Superior temporal gyrus (tissue), 1 donor: ENCODE measurements around the gene NRP2.

Experiments used
- DNase-seq: peaks from one replicate; pipeline ENCODE4 v3.0.0-alpha.2; 2016; ENCODE audit errors: extremely low spot score

Gene NRP2

DNA sequence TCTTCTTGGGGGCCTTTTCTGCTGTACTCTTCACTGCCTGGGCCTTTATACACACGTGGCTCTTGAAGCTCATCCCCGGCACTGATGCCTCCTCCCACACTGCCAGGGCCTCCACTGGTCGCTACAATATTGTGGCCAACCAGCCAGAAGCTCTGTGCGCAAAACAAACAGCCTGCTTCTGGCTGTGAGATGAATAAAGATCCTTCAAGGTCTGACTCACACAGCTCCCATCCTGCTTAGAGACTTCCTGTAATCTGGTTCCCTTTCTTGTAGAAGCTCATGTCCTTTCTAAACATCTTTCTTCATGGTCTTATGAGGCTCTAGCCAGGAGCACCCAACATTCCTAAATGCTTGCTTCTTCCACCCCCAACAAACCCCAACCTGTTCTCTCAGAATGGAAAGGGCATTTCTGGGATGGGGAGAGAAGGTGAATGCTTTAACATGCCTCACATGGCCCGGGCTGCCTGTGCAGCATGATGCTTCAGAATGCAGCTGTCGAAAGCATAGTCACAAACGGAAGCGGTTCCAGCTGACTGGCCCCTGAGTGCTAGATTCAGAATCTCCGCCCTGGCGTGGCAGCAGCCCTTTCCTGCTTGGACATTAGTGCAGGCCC is 24.6 kb downstream of the NRP2 start:
- DNase-seq, result no peak

DNA sequence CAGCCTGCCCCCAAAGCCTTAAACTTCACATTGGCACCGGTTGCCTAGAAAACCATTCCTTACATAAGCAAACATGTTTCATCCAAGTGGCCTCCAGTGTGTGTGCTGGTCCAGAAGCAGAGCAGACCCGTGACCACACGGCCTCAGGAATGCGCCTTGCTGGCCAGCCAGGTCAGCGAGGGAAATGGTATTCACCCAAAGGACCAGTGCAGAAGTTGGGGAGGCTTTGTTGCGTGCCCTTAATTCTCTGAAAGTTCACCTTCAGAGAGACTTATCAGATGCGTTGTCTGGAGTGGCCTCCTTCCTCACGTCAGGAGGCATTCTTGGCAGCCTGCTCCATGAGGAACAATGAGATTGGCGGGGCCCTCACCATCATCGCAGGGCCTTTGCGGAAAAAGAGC is 25.9 kb downstream of the NRP2 start:
- no peak for DNase-seq

DNA sequence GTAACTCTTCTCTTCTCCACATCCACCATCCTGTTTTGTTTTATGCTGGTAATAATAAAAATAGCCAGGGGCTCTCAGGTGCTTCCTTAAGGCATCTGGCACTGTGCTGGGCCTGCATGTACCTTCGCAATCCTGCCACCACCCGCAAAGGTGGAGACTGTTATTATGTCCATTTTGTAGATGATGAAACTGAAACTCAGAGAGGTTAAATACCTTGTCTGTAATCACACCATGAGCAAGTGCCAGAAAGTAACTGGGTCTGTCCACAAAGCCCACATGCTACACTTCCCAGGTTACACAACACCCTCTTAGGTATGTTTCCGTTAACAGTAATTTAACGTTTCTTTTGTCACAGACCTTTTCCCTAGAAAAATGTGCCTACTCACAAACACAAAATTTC is 27.0 kb downstream of the NRP2 start:
- no peak for DNase-seq

DNA sequence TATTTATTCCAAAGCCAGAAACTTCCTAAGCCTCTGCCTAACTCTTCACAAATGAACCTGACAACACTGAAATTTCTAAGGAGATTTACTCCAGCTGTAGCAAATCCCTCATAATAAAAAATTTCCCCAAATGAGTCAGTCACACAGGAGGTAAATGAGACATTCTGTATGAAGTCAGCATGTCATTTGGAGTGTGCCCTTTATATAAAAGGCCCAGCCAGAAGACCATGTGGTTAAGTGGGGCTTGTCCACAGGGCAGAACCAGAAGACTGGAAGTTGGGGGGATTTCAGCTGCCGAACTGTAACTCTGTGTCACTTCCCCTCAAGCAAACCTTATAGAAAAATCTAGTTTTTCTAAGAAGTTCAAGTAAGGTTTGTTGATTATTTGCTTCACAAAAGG is 30.2 kb downstream of the NRP2 start:
- DNase-seq, result no peak

DNA sequence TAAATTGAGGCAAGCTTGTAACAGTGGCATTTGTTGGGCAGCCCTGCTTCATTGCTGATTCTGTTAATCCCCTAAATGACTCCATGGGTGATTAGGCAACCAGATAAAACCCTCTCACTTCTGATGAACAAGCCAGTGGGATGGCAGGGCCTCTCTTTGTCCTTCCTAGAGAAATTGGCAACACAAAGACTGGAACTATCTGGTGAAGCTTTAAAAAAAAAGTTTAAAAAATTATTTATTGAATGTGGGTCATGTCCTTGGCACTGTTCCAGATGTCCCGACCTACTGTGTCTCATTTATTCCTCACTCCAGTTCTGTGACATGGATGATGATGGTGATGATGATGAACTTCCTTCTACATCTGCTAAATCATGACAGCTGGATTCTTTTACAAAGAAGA is 30.8 kb downstream of the NRP2 start:
- no peak for DNase-seq

DNA sequence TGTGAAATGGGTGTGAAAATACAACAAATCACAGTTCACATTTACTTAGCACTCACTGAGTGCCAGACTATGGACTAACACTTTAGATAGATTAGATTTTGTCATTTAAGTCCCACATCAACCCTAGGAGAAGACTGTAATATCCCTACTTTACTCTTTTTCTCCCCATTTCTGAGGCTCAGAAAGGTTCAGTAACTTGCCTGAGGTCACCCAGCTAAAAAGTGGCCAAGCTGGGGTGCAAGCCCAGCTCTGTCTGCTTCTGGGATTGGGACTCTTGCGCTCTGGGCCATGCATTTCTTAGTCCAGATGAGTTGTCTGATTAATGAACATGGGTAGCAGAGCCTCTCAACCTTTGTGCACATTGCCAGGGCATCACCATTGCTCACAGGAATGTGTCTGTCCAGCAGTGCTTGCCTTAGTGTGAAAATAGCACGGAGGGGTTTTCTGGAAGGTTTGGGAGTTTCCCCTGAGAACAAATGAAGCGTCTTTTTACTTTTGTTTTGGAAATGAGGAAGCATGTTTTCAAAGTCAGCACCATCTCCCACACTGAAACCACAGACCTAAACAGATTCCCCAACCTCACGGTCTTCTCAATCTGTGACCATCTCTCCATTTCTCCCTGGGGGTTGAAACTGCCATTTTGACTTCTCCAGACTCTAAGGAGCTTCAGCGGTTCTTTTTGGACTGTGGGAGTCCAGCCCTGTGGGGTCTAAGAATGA is 31.9 kb downstream of the NRP2 start:
- no peak for DNase-seq

DNA sequence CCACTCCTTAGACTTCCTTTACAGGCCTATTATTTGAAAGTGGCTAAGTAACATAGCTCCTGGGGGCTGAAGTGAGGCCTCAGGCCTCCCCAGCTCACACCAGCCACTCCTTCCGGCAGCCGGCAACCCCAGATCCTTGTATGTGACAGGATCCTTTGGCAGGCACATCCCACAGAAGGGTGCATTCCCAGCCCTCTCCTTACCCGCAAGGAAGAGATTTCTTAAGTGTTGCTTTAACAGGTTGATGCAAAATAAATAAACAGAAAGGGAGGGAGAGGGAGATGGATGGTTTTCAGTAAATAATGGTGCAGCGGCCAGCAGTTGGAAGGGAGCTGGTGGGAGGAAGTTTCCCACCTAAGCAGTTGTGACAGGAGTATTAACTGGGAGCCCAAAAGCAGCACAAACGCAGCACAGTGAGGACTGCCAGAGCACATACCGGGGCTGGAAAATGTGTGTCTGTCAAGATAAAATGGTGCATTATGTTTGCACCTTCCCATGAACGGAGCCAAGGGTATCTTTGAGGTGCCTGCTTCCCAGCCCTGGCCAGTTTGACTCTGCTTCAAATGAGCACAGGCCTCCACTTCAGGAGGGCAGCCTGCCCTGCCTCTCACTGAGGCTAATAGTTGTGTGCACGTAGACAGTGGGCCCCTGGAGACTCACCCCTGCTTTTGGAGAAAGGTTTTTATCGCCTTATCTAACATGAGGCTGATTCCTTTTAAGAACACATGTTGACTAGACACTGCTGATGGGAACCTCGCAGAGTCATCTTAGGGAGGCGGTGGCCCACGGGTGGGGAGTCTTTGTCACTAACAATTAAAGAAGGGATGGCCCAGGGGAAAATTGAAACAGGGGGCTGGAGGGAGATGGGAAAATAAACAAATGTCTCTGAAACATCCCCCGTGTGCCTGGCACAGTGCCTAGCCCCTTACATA is 32.8 kb downstream of the NRP2 start:
- no peak for DNase-seq

DNA sequence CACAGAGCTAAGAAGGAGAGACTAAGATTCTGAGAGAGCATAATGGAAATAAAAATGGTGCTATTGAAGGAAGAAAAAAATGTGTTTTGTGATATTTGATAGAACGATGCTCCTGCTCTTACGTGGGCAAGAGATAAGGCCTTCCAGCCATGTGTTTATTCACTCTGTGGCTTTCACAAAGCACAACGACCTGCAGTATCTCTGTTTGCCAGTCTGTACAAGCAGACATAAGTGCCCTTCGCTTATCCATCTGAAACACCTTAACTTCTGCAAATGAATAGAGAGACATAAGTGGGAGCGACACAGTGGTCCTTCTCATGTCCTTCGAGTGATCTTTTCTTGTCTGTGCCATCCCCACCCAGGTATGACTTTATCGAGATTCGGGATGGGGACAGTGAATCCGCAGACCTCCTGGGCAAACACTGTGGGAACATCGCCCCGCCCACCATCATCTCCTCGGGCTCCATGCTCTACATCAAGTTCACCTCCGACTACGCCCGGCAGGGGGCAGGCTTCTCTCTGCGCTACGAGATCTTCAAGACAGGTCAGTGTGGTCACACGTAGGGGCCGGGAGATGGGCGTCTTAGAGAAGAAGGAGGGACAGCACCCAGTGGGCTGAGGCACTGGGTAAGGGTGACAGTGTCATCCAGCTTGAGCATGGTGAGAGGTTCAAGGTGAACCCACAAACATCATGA is 33.7 kb downstream of the NRP2 start:
- no peak for DNase-seq

DNA sequence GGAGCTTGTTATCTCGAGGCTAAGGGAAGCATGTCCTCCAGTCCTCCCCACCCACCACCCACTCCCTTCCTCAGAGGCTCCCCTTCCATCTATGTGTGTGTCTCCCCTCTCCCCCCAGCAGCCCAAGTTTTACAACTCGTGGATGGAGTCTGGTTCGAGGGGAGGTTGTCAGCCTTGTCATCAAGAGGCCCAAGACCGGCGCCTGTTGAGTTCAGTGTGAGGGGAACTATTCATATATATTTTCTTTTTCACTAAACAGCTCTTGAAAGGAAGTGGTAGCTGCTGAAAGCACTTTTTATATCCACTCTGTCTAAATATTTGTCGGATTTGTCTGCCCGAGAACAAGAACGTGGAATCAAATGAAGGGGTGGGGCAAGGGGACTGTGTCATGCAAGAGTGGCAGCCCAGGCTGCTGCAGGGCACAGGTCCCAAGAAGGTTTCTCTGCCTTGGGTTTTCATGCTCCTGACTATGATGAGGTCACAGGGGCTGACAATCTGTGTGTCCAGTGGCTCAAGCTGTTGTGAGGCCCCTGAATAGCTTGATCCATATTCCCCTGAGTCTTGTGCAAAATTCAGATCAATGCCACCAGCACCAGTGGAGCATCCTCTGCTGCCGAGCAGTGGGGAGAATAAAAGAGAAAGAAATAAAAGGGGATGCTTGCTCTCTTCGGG is 35.0 kb downstream of the NRP2 start:
- DNase-seq, result no peak

DNA sequence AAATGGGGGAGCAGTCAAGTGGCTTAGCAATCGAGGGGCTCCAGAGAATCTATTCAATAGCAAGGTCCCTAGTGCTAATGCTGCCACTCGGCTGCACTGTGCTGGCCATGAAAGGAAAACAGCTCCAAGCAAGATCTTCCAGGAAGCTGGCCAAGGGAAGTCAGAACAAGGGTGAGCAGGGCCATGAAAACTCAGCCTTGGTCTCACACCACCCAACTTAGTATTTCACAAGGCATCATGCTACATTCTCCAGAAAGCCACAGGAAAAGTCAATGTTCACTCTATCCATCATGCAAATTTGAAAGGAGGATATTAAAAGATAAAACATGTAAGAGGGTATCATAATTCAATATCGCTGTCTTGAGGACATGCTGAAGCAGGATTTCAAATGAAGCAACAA is 35.7 kb downstream of the NRP2 start:
- no peak for DNase-seq

DNA sequence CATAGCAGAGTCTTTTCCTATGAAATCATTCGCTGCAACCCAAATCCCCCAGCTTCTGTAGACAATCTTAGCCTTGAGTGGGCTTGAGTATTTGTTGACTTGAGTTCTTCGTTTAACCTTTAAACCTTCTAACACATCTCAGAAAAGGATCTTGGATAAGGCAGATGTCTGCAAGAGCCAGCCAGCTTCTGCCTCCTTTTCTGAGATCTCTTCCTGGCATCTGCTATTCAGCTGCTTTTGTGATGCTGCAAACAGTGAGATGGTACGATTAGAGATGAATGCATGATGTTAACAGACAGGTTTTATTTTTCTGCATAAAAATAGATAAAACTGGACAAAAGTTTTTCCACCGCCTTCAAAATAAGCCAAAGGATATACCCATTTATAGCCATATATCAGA is 37.5 kb downstream of the NRP2 start:
- DNase-seq, result no peak

DNA sequence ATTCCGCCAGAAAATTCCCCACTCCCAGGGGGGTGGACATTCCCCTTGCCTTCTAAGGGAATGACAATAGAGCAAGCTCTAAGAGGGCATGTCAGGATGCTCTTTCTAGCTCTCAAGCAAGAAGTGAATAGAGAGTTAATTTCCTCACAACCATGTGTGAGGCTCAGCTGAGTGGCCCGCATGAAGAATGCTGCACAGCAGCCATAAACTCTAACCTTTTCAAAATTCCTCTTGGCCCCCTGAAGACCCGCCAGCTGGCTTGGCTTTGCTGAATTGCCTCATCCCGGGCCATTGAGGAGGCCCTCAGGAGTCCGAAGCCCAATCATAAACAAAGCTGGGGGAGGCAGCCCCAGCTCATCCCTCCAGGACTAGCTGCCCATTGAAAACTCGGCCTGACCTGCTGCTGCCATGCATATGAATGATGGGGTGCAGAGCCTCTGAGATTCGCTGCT is 38.2 kb downstream of the NRP2 start:
- DNase-seq, result no peak

DNA sequence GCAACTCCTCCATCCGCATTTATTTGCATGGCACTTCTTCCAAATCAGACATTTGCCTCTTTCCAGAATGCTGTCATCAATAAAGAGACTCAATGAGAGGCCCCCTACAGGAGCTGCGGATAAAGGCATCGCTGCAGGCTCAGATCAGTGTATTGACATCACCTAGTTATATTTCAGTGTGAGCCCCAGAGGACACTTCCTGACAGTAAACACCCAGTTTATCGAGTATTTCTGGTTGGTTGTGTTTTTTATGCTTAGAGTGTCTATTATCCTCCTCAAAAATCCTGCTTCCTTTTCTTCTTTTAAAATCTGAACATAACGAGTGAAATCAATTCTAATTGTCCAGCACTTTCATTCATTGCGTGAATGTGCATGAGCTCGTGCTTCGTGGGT is 38.8 kb downstream of the NRP2 start:
- DNase-seq, result no peak

DNA sequence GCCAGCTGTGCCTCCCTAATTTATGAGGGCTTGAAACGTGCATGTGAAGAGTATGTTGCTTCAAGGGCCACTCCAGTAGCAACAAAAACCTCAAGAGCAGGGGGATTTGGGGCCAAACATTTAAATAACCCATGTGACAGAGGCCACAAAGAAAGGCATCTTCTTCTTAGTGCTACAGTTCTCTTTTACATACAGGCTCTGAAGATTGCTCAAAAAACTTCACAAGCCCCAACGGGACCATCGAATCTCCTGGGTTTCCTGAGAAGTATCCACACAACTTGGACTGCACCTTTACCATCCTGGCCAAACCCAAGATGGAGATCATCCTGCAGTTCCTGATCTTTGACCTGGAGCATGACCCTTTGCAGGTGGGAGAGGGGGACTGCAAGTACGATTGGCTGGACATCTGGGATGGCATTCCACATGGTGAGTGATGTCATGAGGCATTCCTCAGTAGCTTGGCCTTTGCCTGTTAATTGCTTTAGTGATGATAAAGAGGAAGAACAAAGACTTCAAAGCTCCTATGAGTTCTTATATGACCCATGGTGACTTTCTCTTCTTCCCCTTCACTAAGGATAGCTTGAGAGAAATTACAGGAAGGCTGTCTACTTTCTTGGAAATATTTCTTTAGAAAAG is 40.1 kb downstream of the NRP2 start:
- DNase-seq, result no peak

DNA sequence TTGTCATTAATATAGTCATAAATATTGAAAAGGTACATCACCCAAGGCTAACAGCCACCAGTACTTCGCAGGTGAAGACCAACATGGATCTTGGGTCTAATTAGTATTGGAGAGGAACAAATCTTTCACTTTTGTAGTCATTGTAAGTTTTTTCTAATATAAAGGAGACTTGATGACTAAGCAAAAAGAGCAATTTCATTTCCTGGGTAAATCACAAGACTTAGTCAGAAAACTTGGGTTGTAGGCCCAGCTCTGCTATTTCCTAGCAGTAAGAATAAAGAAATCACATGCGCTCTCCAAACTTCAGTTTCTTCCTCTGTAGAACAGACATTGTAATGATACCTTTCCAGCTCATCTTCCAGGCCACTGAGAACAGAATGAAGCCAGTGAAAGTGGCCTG is 40.9 kb downstream of the NRP2 start:
- DNase-seq, result no peak

DNA sequence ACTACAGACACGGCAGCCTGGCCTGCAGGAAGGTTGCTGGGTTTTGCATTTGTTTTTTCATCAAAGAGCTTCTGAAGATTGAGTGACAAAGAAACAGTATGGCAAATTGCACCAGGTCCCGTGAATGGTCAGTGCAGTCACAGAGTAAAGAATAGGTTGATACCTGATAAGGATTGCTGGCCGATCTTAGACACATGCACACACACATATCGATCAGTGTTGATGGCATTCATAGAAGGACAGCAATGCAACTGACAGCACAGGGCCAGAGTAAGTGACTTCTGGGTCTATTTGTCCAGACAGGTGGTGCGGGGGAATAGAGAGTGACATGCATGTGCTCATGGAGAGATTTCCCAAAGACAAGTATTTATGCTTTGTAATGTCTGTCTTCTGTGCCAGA is 42.8 kb downstream of the NRP2 start:
- DNase-seq, result no peak

DNA sequence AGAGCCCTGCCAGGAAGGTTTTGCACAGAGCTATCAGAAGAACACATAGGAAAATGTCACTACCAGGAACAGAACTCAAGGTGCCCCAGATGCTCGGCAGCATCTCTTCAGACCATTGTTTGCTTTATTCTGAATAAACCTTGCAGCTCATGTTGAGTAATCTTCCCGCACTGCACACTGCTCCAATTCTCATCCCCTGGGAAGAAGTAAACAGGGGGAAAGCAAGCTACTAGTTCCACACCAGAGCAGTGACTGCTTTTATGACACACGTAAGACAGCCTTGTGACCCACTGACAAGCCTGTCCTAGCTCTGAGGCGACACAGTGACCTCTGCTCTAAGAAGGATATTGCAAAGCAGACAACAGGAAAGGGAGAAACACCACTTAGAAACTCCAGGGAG is 44.2 kb downstream of the NRP2 start:
- DNase-seq, result no peak

DNA sequence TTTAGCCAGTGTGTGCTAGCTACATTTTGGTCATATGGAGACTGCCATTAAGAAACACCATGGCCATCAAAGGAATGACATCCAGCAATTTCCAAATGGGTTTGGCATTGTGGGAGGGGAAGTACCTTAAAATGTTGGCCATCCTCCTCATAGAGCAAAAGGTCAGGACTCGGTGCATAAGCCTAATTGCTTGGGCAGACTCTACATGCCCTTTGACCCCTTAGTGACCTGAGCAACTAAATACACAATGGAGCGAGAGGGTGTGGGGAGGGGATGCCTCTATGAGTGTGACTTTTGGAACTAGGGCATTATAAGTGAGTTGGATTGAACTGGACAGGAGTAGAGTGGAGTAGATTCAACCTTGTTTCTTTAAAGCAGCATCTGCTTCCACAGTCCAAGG is 44.9 kb downstream of the NRP2 start:
- no peak for DNase-seq

DNA sequence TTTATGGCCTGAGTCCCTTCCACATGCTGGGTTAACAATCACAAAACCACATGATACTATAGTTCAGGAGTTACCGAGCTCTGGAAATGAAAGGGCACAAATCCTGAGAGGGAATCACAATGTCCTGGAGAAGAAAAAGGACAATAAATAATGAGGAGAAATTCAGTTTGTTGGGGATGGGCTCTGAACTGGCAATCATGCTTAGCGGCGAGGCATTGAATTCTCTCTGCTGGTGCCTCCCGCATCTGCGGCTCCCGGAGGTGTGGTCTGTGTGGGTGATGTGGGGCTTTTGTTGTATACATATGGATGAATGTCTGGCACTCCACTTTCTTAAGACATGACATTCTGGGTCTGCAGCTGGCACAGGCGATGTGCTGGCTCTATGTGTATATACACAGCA is 46.1 kb downstream of the NRP2 start:
- no peak for DNase-seq

DNA sequence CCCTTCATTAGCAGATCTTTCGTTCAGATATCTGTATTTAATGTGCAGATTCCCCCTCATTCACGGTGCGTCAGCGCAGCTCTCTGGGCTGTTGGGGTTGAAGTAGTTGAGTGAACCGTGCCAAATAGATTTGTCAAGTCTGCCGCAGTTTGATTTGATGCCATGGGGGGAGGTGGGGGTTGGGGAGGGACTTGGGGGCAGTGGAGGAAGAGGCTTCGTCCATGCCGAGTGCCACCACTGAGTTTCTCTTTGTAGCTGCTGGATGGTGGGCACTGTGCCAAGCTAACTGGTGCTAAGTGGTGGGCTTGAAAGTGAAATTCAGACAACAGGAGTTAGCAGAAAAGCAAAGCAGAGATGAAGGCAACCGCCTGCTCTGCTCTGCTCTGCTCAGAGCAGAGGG is 47.9 kb downstream of the NRP2 start:
- no peak for DNase-seq
